ENCODE measurements around the gene CYP2C9.

DNA sequence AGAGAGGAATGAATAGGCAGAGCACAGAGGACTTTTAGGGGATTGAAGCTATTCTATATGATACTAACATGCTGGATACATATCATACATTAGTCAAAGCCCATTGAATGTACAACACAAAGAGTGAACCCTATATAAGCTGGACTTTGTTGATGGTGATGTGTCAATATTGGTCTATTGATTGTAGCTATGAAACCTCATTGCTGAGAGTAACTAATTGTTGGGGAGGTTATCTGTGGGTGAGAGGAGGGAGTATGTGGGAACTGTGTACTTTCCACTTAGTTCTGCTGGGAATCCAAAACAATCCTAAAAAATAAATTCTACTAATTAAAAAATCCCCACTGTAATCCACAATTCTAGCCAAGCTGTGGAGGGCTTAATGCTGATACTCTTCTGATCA, 22.0 kb upstream of the CYP2C9 start:
- TF ChIP-seq EZH2 (IDR thresholded peaks at IDR 0.05; ENCODE audit: low read depth): no peak
- TF ChIP-seq, protein P1, sequence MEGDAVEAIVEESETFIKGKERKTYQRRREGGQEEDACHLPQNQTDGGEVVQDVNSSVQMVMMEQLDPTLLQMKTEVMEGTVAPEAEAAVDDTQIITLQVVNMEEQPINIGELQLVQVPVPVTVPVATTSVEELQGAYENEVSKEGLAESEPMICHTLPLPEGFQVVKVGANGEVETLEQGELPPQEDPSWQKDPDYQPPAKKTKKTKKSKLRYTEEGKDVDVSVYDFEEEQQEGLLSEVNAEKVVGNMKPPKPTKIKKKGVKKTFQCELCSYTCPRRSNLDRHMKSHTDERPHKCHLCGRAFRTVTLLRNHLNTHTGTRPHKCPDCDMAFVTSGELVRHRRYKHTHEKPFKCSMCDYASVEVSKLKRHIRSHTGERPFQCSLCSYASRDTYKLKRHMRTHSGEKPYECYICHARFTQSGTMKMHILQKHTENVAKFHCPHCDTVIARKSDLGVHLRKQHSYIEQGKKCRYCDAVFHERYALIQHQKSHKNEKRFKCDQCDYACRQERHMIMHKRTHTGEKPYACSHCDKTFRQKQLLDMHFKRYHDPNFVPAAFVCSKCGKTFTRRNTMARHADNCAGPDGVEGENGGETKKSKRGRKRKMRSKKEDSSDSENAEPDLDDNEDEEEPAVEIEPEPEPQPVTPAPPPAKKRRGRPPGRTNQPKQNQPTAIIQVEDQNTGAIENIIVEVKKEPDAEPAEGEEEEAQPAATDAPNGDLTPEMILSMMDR (conservative IDR thresholded peaks at IDR 0.05): no peak
